Activated CD4-positive, alpha-beta T cell treated with anti-CD3 and anti-CD28 coated beads, Interleukin-2, amount 50 U/mL, for 48 hours (primary cell): ENCODE measurements around the gene COLQ.

Source experiments
- DNase-seq, 2 experiments: peaks; one replicate each; pipeline ENCODE4 v3.0.0-alpha.2; 2020

Gene COLQ

GRCh38 chr3:15453501-15453900 is 68.0 kb downstream of the COLQ start:
- DNase-seq = no peak

- no peak for DNase-seq
These were observed 68.5 kb downstream of the COLQ start for GRCh38 chr3:15452961-15453360.

- no peak for DNase-seq
These were observed 69.3 kb downstream of the COLQ start for GRCh38 chr3:15452156-15452555.

- no peak for DNase-seq
These were observed 70.0 kb downstream of the COLQ start for GRCh38 chr3:15451216-15452113.

GRCh38 chr3:15450438-15451215 is 70.9 kb downstream of the COLQ start:
- DNase-seq = no peak

- DNase-seq = no peak
These were observed 71.8 kb downstream of the COLQ start for GRCh38 chr3:15449489-15450224.

GRCh38 chr3:15443826-15444524 is 77.5 kb downstream of the COLQ start:
- DNase-seq = no peak

GRCh38 chr3:15440891-15441290 is 80.6 kb downstream of the COLQ start:
- no peak for DNase-seq

- no peak for DNase-seq
These were observed 82.0 kb downstream of the COLQ start for GRCh38 chr3:15439476-15439875.

- no peak for DNase-seq
These were observed 82.5 kb downstream of the COLQ start for GRCh38 chr3:15438983-15439382.

- no peak for DNase-seq
These were observed 85.3 kb downstream of the COLQ start for GRCh38 chr3:15436246-15436645.

- DNase-seq = no peak
These were observed 86.8 kb downstream of the COLQ start for GRCh38 chr3:15434756-15435155.

GRCh38 chr3:15433531-15433930 is 88.0 kb downstream of the COLQ start:
- no peak for DNase-seq

- no peak for DNase-seq
These were observed 90.2 kb downstream of the COLQ start for GRCh38 chr3:15431256-15431837.

GRCh38 chr3:15430624-15431023 is 90.9 kb downstream of the COLQ start:
- no peak for DNase-seq

- no peak for DNase-seq
These were observed 92.4 kb downstream of the COLQ start for GRCh38 chr3:15429080-15429479.

- peak; percentile 13 to 33 for DNase-seq
These were observed 93.0 kb downstream of the COLQ start for GRCh38 chr3:15428539-15428938.

- DNase-seq = peak in 1 of 2 experiments; percentile 7
These were observed 93.5 kb downstream of the COLQ start for GRCh38 chr3:15427981-15428380.

GRCh38 chr3:15427182-15427880 is 94.2 kb downstream of the COLQ start, which contains the start of the genes EAF1 and METTL6:
Gene EAF1, plus strand, starts transcription at chr3:15427598. Its CDS starts 182 bp downstream, at chr3:15427780.
Gene METTL6, minus strand, starts transcription at chr3:15427544. Its CDS starts 1,033 bp downstream, at chr3:15426511.
- DNase-seq = peak; percentile 89 to 92

- DNase-seq = no peak
These were observed 94.9 kb downstream of the COLQ start for GRCh38 chr3:15426579-15427118.

- DNase-seq = no peak
These were observed 100.6 kb downstream of the COLQ start for GRCh38 chr3:15420871-15421270.
